Activated naive CD4-positive, alpha-beta T cell treated with anti-CD3 and anti-CD28 coated beads, Interleukin-2, amount 50 U/mL, for 24 hours (primary cell): ENCODE measurements around the gene DACH1.

ENCODE experiments used
- H3K27ac Mint-ChIP-seq: one replicate; pipeline ENCODE4 v1.8.0; 2021; ENCODE audit warnings: mild to moderate bottlenecking, mixed read lengths
- H3K27me3 Mint-ChIP-seq: one replicate; pipeline ENCODE4 v1.8.0; 2021; ENCODE audit warnings: mixed read lengths
- H3K36me3 Mint-ChIP-seq: one replicate; pipeline ENCODE4 v1.8.0; 2021; ENCODE audit warnings: mixed read lengths
- H3K4me1 Mint-ChIP-seq: one replicate; pipeline ENCODE4 v1.8.0; 2021; ENCODE audit warnings: mixed read lengths
- H3K4me3 Mint-ChIP-seq: one replicate; pipeline ENCODE4 v1.8.0; 2021; ENCODE audit warnings: mild to moderate bottlenecking, mixed read lengths
- H3K9me3 Mint-ChIP-seq: one replicate; pipeline ENCODE4 v1.8.0; 2021; ENCODE audit warnings: mixed read lengths

DACH1 gene

GRCh38 chr13:71481501-71481900 lies 385.5 kb downstream of the DACH1 start:
- Mint-ChIP-seq H3K36me3 (no peaks in the 10 kb centered on the region), H3K4me3 (no peak overlapping the region), H3K27ac (no peak overlapping the region), H3K4me1 (no peaks in the 10 kb centered on the region), H3K27me3 (no peaks in the 10 kb centered on the region), H3K9me3 (no peaks in the 10 kb centered on the region)

- Mint-ChIP-seq H3K4me3 (no peak overlapping the region), H3K27me3 (no peaks in the 10 kb centered on the region), H3K27ac (no peak overlapping the region), H3K4me1 (no peaks in the 10 kb centered on the region), H3K9me3 (no peaks in the 10 kb centered on the region), H3K36me3 (no peaks in the 10 kb centered on the region)
Observed at GRCh38 chr13:71481046-71481445, 386.0 kb downstream of the DACH1 start.

GRCh38 chr13:71477735-71478134 lies 389.3 kb downstream of the DACH1 start:
- H3K4me3 Mint-ChIP-seq: no peak overlapping the region

GRCh38 chr13:71474936-71475335 lies 392.1 kb downstream of the DACH1 start:
- no peak overlapping the region for H3K4me3 Mint-ChIP-seq
- no peaks in the 10 kb centered on the region for H3K4me1 Mint-ChIP-seq
- no peaks in the 10 kb centered on the region for H3K27me3 Mint-ChIP-seq
- no peaks in the 10 kb centered on the region for H3K9me3 Mint-ChIP-seq
- no peaks in the 10 kb centered on the region for H3K36me3 Mint-ChIP-seq
- no peak overlapping the region for H3K27ac Mint-ChIP-seq

More at GRCh38 chr13:71477735-71478134, 389.3 kb downstream of the DACH1 start:
- H3K4me1 Mint-ChIP-seq: no peaks in the 10 kb centered on the region
- H3K27me3 Mint-ChIP-seq: no peaks in the 10 kb centered on the region
- H3K9me3 Mint-ChIP-seq: no peaks in the 10 kb centered on the region
- no peak overlapping the region for H3K27ac Mint-ChIP-seq
- no peaks in the 10 kb centered on the region for H3K36me3 Mint-ChIP-seq

- Mint-ChIP-seq H3K9me3 (no peaks in the 10 kb centered on the region), H3K36me3 (no peaks in the 10 kb centered on the region), H3K27ac (no peak overlapping the region), H3K27me3 (no peaks in the 10 kb centered on the region), H3K4me3 (no peak overlapping the region), H3K4me1 (no peaks in the 10 kb centered on the region)
Observed at GRCh38 chr13:71469626-71470025, 397.4 kb downstream of the DACH1 start.

GRCh38 chr13:71464686-71465085 lies 402.3 kb downstream of the DACH1 start:
- no peak overlapping the region for H3K4me3 Mint-ChIP-seq

GRCh38 chr13:71461892-71462291 lies 405.1 kb downstream of the DACH1 start:
- no peaks in the 10 kb centered on the region for H3K36me3 Mint-ChIP-seq
- H3K9me3 Mint-ChIP-seq: peaks cover 5% of the 10 kb centered on the region

More at GRCh38 chr13:71464686-71465085, 402.3 kb downstream of the DACH1 start:
- H3K27me3 Mint-ChIP-seq: no peaks in the 10 kb centered on the region
- H3K4me1 Mint-ChIP-seq: no peaks in the 10 kb centered on the region
- no peaks in the 10 kb centered on the region for H3K9me3 Mint-ChIP-seq
- H3K27ac Mint-ChIP-seq: no peak overlapping the region
- H3K36me3 Mint-ChIP-seq: no peaks in the 10 kb centered on the region

GRCh38 chr13:71460211-71460610 lies 406.8 kb downstream of the DACH1 start:
- H3K9me3 Mint-ChIP-seq: peaks cover 5% of the 10 kb centered on the region
- H3K27ac Mint-ChIP-seq: no peak overlapping the region
- no peaks in the 10 kb centered on the region for H3K4me1 Mint-ChIP-seq
- no peak overlapping the region for H3K4me3 Mint-ChIP-seq
- H3K27me3 Mint-ChIP-seq: no peaks in the 10 kb centered on the region
- no peaks in the 10 kb centered on the region for H3K36me3 Mint-ChIP-seq

More at GRCh38 chr13:71461892-71462291, 405.1 kb downstream of the DACH1 start:
- H3K4me1 Mint-ChIP-seq: no peaks in the 10 kb centered on the region
- H3K27me3 Mint-ChIP-seq: no peaks in the 10 kb centered on the region
- no peak overlapping the region for H3K4me3 Mint-ChIP-seq
- no peak overlapping the region for H3K27ac Mint-ChIP-seq

- no peak overlapping the region for H3K4me3 Mint-ChIP-seq
- H3K27me3 Mint-ChIP-seq: no peaks in the 10 kb centered on the region
- H3K4me1 Mint-ChIP-seq: no peaks in the 10 kb centered on the region
- H3K36me3 Mint-ChIP-seq: no peaks in the 10 kb centered on the region
- no peak overlapping the region for H3K27ac Mint-ChIP-seq
- H3K9me3 Mint-ChIP-seq: peaks cover 5% of the 10 kb centered on the region
Observed at GRCh38 chr13:71459708-71460107, 407.3 kb downstream of the DACH1 start.

GRCh38 chr13:71457645-71458044 lies 409.4 kb downstream of the DACH1 start:
- Mint-ChIP-seq H3K36me3 (no peaks in the 10 kb centered on the region), H3K4me3 (no peak overlapping the region), H3K27ac (no peak overlapping the region), H3K27me3 (no peaks in the 10 kb centered on the region), H3K4me1 (no peaks in the 10 kb centered on the region), H3K9me3 (peaks cover 5% of the 10 kb centered on the region)

- H3K27ac Mint-ChIP-seq: no peak overlapping the region
- H3K4me3 Mint-ChIP-seq: no peak overlapping the region
- H3K9me3 Mint-ChIP-seq: peaks cover 5% of the 10 kb centered on the region
- H3K36me3 Mint-ChIP-seq: no peaks in the 10 kb centered on the region
- H3K27me3 Mint-ChIP-seq: no peaks in the 10 kb centered on the region
- no peaks in the 10 kb centered on the region for H3K4me1 Mint-ChIP-seq
Observed at GRCh38 chr13:71456136-71456535, 410.9 kb downstream of the DACH1 start.

GRCh38 chr13:71454509-71454908 lies 412.5 kb downstream of the DACH1 start:
- Mint-ChIP-seq H3K27me3 (no peaks in the 10 kb centered on the region), H3K36me3 (no peaks in the 10 kb centered on the region), H3K4me3 (no peak overlapping the region)

GRCh38 chr13:71448080-71448630 lies 418.8 kb downstream of the DACH1 start:
- Mint-ChIP-seq H3K27me3 (no peaks in the 10 kb centered on the region), H3K9me3 (no peaks in the 10 kb centered on the region), H3K4me3 (no peak overlapping the region), H3K4me1 (no peaks in the 10 kb centered on the region), H3K27ac (no peak overlapping the region), H3K36me3 (no peaks in the 10 kb centered on the region)

More at GRCh38 chr13:71454509-71454908, 412.5 kb downstream of the DACH1 start:
- H3K27ac Mint-ChIP-seq: no peak overlapping the region
- H3K9me3 Mint-ChIP-seq: peaks cover 5% of the 10 kb centered on the region
- H3K4me1 Mint-ChIP-seq: no peaks in the 10 kb centered on the region

- Mint-ChIP-seq H3K4me3 (no peak overlapping the region), H3K9me3 (no peaks in the 10 kb centered on the region)
Observed at GRCh38 chr13:71437704-71438103, 429.3 kb downstream of the DACH1 start.

GRCh38 chr13:71430681-71431080 lies 436.3 kb downstream of the DACH1 start:
- H3K36me3 Mint-ChIP-seq: no peaks in the 10 kb centered on the region
- no peaks in the 10 kb centered on the region for H3K4me1 Mint-ChIP-seq
- no peak overlapping the region for H3K4me3 Mint-ChIP-seq
- H3K27ac Mint-ChIP-seq: no peak overlapping the region
- H3K27me3 Mint-ChIP-seq: no peaks in the 10 kb centered on the region
- no peaks in the 10 kb centered on the region for H3K9me3 Mint-ChIP-seq

More at GRCh38 chr13:71437704-71438103, 429.3 kb downstream of the DACH1 start:
- H3K27ac Mint-ChIP-seq: no peak overlapping the region
- H3K36me3 Mint-ChIP-seq: no peaks in the 10 kb centered on the region
- H3K27me3 Mint-ChIP-seq: no peaks in the 10 kb centered on the region
- no peaks in the 10 kb centered on the region for H3K4me1 Mint-ChIP-seq

GRCh38 chr13:71417205-71417604 lies 449.8 kb downstream of the DACH1 start:
- Mint-ChIP-seq H3K4me3 (no peak overlapping the region), H3K9me3 (peaks cover 14% of the 10 kb centered on the region), H3K27ac (no peak overlapping the region), H3K27me3 (no peaks in the 10 kb centered on the region), H3K4me1 (no peaks in the 10 kb centered on the region), H3K36me3 (no peaks in the 10 kb centered on the region)

- Mint-ChIP-seq H3K4me3 (no peak overlapping the region), H3K27ac (no peak overlapping the region), H3K36me3 (no peaks in the 10 kb centered on the region), H3K4me1 (no peaks in the 10 kb centered on the region), H3K27me3 (no peaks in the 10 kb centered on the region), H3K9me3 (no peaks in the 10 kb centered on the region)
Observed at GRCh38 chr13:71412231-71412630, 454.8 kb downstream of the DACH1 start.
